ENCODE measurements around the gene STEAP1. TPM values are rescaled to one million over a fixed set of nuclear protein-coding genes. Genes with fewer than 3 reads are reported as not detected.

Gene STEAP1
- total RNA-seq, 1 experiment from 2014 or later: 4.1 TPM

GRCh38 chr7:90166153-90166552, 11.9 kb downstream of the STEAP1 start:
- Mint-ChIP-seq H3K27me3 (ENCODE audit: low read depth) (no peaks in the 10 kb centered on the region), H3K27ac (no peak overlapping the region), H3K9me3 (peaks cover 8% of the 10 kb centered on the region in 2 experiments; a peak in 3 of 5 replicates), H3K4me1 (no peaks in the 10 kb centered on the region), H3K36me3 (ENCODE audit: insufficient read depth in 1 of 3, low read depth in 3 of 3) (peaks cover 0 to 5% (median 0%) of the 10 kb centered on the region in 3 experiments; a peak in 2 of 7 replicates), H3K4me3 (no peak overlapping the region)
- no peak overlapping the region for H2BK12ac ChIP-seq (ENCODE audit: insufficient read length, low read depth, low read length)
- H2BK20ac ChIP-seq (ENCODE audit: low read depth, low read length, poor library complexity, severe bottlenecking): no peak overlapping the region
- no peak overlapping the region for H3K4ac ChIP-seq (ENCODE audit: low read depth, low read length)
- no peaks in the 10 kb centered on the region for H4K20me1 ChIP-seq (ENCODE audit: control insufficient read depth, insufficient read depth, insufficient read length)
- H3K27me3 ChIP-seq (ENCODE audit: insufficient read depth, low read length): no peaks in the 10 kb centered on the region
- WGBS (ENCODE audit: extremely low coverage, insufficient read length, low lambda C conversion rate): no CpG with 5 or more reads among the region's 3 CpGs
- TF ChIP-seq CTCF (conservative IDR thresholded peaks at IDR 0.05): no peak
- H3K79me1 ChIP-seq (ENCODE audit: insufficient read depth, low read depth, low read length, poor library complexity, severe bottlenecking): no peaks in the 10 kb centered on the region
- no peak overlapping the region for H2BK120ac ChIP-seq (ENCODE audit: low read depth, low read length, poor library complexity, severe bottlenecking)
- no peak overlapping the region for H3K56ac ChIP-seq (ENCODE audit: insufficient read length, low read depth, low read length)
- no peaks in the 10 kb centered on the region for H3K23me2 ChIP-seq (ENCODE audit: insufficient read length, low read depth, low read length, poor library complexity, severe bottlenecking)
- H2AK5ac ChIP-seq (ENCODE audit: insufficient read length, low read length): no peak overlapping the region
- no peak overlapping the region for H3K18ac ChIP-seq (ENCODE audit: insufficient read length, low read depth, low read length)
- H4K8ac ChIP-seq (replicated peaks; ENCODE audit: insufficient read length, low read depth, low read length): no peak overlapping the region
- no peak overlapping the region for H3K27ac ChIP-seq (ENCODE audit: insufficient read length, low read depth, low read length)
- no peaks in the 10 kb centered on the region for H3K4me1 ChIP-seq (ENCODE audit: insufficient read depth, low read length)
- H4K5ac ChIP-seq (ENCODE audit: insufficient read length, low read depth, low read length): no peak overlapping the region
- no peak overlapping the region for H3K23ac ChIP-seq (ENCODE audit: insufficient read length, low read depth, low read length)
- DNase-seq: no peak
- H3K9me3 ChIP-seq (ENCODE audit: control insufficient read depth, low read depth, low read length): no peaks in the 10 kb centered on the region
- no peak overlapping the region for H2AFZ ChIP-seq (ENCODE audit: low read length)
- H4K91ac ChIP-seq (ENCODE audit: insufficient read length, low read depth, low read length): no peak overlapping the region
- no peak overlapping the region for H3T11ph ChIP-seq (ENCODE audit: low read length)
- H3K79me2 ChIP-seq (ENCODE audit: insufficient read depth, low read length): no peaks in the 10 kb centered on the region
- H3K4me2 ChIP-seq (ENCODE audit: insufficient read depth, insufficient read length, low read length): no peak overlapping the region
- H3K14ac ChIP-seq (ENCODE audit: insufficient read depth, low read length): no peak overlapping the region
- no peak overlapping the region for H2BK15ac ChIP-seq (ENCODE audit: low read depth, low read length)
- no peak overlapping the region for H3K9ac ChIP-seq (ENCODE audit: extremely low read depth, insufficient read length, low read length)
- no peak overlapping the region for H2BK5ac ChIP-seq (ENCODE audit: insufficient read length, low read length)

Data from H9 (cell line).